ENCODE results near the gene FBXL20. TPM values are rescaled to one million over a fixed set of nuclear protein-coding genes. Genes with fewer than 3 reads are reported as not detected.

Gene FBXL20
- total RNA-seq, 4 donors from 2014 or later, result 13.1 to 19.6 (median 17.2) TPM

- peak overlapping the region in 2 of 4 donors; percentile 76 to 94 for H3K4me3 ChIP-seq
- H3K4me1 ChIP-seq, result peaks cover 26 to 32% (median 27%) of the 10 kb centered on the region in 4 donors
- no peak overlapping the region for H3K27ac ChIP-seq (replicated peaks in 1 of 4)
- H3K36me3 ChIP-seq, result peaks cover 0 to 28% (median 17%) of the 10 kb centered on the region in 4 donors
- no peaks in the 10 kb centered on the region for H3K27me3 ChIP-seq
- no peak for TF ChIP-seq POLR2A (IDR thresholded peaks at IDR 0.05; ENCODE audit: low read depth)
- no peak for TF ChIP-seq POLR2AphosphoS5 (IDR thresholded peaks at IDR 0.05)
- TF ChIP-seq EP300 (IDR thresholded peaks at IDR 0.05), result no peak
- no peak for TF ChIP-seq CTCF (IDR thresholded peaks at IDR 0.05)
- intact Hi-C loops (cut with DNase I), result loop anchor here (5.0 to 10.0 kb wide), 2 partner anchors 49 to 128 kb away; partner anchors contain the start of gene MED1
- H3K9me3 ChIP-seq, result no peaks in the 10 kb centered on the region
- DNase-seq (ENCODE audit: extremely low spot score), result no peak
- 55% methylated on average over 20 of the region's 22 CpGs for WGBS
These were observed 1.6 kb upstream of the FBXL20 start for GRCh38 chr17:39402890-39403605.

DNA sequence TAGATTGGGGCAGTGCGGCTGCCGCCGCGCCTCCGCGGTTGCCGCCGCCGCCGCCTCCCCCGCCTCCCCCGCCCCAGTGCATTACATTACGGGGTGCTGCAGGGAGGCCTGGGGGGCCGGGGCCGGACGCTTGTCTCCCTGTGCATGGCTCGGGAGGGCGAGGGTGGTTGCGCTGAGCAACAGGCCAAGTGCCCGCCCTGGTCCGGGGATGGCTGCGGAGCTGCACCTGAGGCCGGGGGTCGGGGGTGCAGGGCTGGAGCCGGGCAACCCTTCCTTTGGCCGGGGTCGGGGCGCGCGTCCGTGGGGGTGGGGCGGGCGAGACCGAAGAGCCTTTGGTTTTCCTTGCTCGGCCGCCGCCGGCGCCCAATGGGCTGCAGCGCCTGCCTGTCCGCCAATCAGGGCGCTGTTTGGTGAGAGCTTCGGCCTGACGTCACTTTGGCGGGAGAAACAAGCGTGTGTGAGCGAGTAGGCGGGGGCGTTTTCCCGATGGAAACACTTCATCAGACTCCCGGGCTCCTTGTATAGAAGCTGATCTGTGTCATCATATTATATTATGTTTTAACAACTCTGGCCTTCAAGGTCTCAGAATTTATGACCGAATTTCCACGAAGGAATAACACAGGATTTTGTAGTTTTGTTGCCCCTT lies 941 bp upstream of the FBXL20 start:
- DNase-seq (ENCODE audit: extremely low spot score), result peak; percentile 97
- TF ChIP-seq POLR2A (IDR thresholded peaks at IDR 0.05; ENCODE audit: low read depth) (no peak), EP300 (IDR thresholded peaks at IDR 0.05) (no peak), CTCF (IDR thresholded peaks at IDR 0.05) (no peak), POLR2AphosphoS5 (IDR thresholded peaks at IDR 0.05) (peak in 1 of 2 donors; percentile 62)
- Histone ChIP-seq H3K9me3 (no peaks in the 10 kb centered on the region), H3K4me1 (peaks cover 26 to 39% (median 27%) of the 10 kb centered on the region in 4 donors), H3K27ac (replicated peaks in 1 of 4) (peak overlapping the region; percentile 91 to 94 (median 92)), H3K27me3 (no peaks in the 10 kb centered on the region), H3K36me3 (peaks cover 0 to 21% (median 11%) of the 10 kb centered on the region in 4 donors), H3K4me3 (peak overlapping the region; percentile 76 to 96 (median 94))
- intact Hi-C loops (cut with DNase I), result loop anchor here (5.0 to 10.0 kb wide), 2 partner anchors 50 to 128 kb away; partner anchors contain the start of gene MED1
- under 1% methylated on average over 28 of the region's 53 CpGs for WGBS

DNA sequence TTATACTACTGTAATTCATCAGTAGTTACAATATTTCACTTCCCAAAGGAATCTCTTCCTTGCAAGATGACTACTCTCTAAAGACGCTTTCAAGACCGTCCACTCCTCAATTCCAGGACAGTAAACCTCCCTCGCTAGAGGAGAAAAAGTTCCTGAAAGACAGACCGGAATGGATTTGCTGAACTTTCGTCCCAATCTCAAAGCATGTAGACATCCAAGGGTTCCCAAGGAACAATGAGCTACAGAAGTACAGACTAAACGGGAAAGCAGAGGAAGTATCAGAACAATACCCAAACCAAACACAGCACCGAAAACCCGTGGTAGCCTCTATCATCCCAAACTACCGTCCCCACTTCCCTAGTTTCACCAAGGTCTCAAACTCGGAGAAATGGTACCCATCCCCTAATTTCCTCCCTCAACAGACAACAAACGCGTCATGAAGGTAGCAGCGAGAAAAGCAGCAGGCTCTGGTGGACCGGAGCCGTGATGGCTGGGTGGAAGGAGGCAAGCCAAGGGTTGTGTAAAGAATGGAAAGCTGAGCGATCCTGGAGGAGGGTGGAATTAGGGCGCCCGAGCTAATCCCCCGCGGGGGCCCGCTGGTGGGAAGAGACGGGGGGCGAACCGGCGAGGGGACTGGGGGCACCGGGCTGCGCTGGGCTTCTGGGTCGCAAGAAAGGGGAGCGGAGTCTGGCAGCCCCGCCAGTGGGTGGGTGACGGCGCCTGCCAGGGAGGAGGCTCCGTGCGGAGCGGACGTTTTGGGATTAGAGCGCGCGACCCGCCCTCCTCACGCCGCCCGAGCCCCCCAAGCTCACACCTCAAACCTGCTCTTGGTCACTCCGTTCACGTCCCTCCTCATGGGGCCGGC lies 647 bp downstream of the FBXL20 start:
- WGBS, result under 1% methylated on average over 24 of the region's 46 CpGs
- H3K36me3 ChIP-seq, result peaks cover 0 to 8% (median 6%) of the 10 kb centered on the region in 4 donors
- H3K27me3 ChIP-seq, result no peaks in the 10 kb centered on the region
- intact Hi-C loops (cut with DNase I), result loop anchor here (5.0 to 10.0 kb wide), 2 partner anchors 52 to 126 kb away; partner anchors contain the start of gene MED1
- no peak for DNase-seq (ENCODE audit: extremely low spot score)
- H3K4me3 ChIP-seq, result peak overlapping the region; percentile 76 to 96 (median 94)
- H3K27ac ChIP-seq (replicated peaks in 1 of 4), result peak overlapping the region; percentile 91 to 94 (median 92)
- TF ChIP-seq POLR2AphosphoS5 (IDR thresholded peaks at IDR 0.05), result no peak
- no peak for TF ChIP-seq POLR2A (IDR thresholded peaks at IDR 0.05; ENCODE audit: low read depth)
- TF ChIP-seq EP300 (IDR thresholded peaks at IDR 0.05), result no peak
- no peak for TF ChIP-seq CTCF (IDR thresholded peaks at IDR 0.05)
- peaks cover 26 to 43% (median 27%) of the 10 kb centered on the region in 4 donors for H3K4me1 ChIP-seq
- H3K9me3 ChIP-seq, result no peaks in the 10 kb centered on the region

DNA sequence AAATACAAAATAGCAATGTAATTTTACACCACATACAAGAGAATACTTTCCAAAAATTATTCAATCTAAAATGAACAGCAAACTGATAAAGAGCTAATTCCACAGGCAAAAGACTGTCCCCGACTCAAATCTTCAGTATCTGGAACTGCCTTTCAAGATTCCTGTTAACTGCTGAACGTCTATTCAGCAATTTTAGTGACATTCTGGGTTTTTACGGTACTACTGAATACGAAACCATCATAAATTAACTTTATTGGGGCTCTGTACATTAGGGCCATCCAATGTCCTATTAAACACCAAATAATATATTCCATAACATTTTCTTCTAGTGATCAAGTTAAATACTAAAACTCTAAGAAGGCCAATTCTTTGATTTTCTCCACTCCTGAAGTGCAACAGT lies 1.6 kb downstream of the FBXL20 start:
- 45% methylated on average over 4 of the region's 4 CpGs for WGBS

More for the DNA sequence above, 1.6 kb downstream of the FBXL20 start:
- peaks cover 0 to under 1% (median 0%) of the 10 kb centered on the region in 4 donors for H3K36me3 ChIP-seq
- no peaks in the 10 kb centered on the region for H3K27me3 ChIP-seq
- H3K9me3 ChIP-seq, result no peaks in the 10 kb centered on the region
- peak overlapping the region; percentile 76 to 96 (median 94) for H3K4me3 ChIP-seq
- no peak for DNase-seq (ENCODE audit: extremely low spot score)
- H3K4me1 ChIP-seq, result peaks cover 27 to 51% (median 29%) of the 10 kb centered on the region in 4 donors
- intact Hi-C loops (cut with DNase I), result loop anchor here (5.0 to 10.0 kb wide), 2 partner anchors 53 to 125 kb away; partner anchors contain the start of gene MED1
- peak overlapping the region in 2 of 4 donors; percentile 94 for H3K27ac ChIP-seq (replicated peaks in 1 of 4)
- no peak for TF ChIP-seq CTCF (IDR thresholded peaks at IDR 0.05)
- no peak for TF ChIP-seq POLR2AphosphoS5 (IDR thresholded peaks at IDR 0.05)
- TF ChIP-seq POLR2A (IDR thresholded peaks at IDR 0.05; ENCODE audit: low read depth), result no peak
- no peak for TF ChIP-seq EP300 (IDR thresholded peaks at IDR 0.05)

Data from esophagus muscularis mucosa (tissue), 4 donors.